Measurements from ENCODE around the gene DLEC1. TPM values are rescaled to one million over a fixed set of nuclear protein-coding genes. Genes with fewer than 3 reads are reported as not detected.

The DLEC1 gene
- total and polyA plus RNA-seq, 9 of the 15 experiments (the other 6 are each of a cell fraction or from before 2014, with no cell fraction given) = 0.07 to 0.08 TPM; not detected in 7

DNA sequence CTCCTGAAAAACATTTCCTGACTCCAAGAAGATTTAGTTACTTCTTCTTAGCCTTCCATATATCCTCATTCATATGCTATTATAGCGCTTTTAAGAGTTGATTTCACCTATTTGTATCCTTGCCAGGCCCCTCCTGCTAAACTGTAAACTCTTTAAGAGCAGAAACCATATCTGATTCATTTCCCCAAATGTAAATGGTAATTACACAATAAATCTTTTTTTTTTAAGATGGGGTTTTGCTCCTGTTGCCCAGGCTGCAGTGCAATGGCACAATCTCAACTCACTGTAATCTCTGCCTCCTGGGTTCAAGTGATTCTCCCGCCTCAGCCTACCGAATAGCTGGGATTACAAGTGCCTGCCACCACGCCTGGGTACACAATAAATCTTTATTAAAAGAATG, 4.5 kb downstream of the DLEC1 start:
- WGBS (ENCODE audit: insufficient coverage, low coverage, missing lambda C conversion rate) = 2% methylated on average over 4 of the region's 4 CpGs
- Histone ChIP-seq H3K36me3 (ENCODE audit: control insufficient read depth, insufficient read depth, low read length) (no peaks in the 10 kb centered on the region), H3K9ac (ENCODE audit: insufficient read depth in 1 of 2, low read depth in 2 of 2, low read length in 2 of 2) (no peak overlapping the region), H3K4me2 (ENCODE audit: insufficient read depth, low read length) (no peak overlapping the region), H3K4me1 (replicated peaks in 1 of 2; ENCODE audit: control insufficient read depth in 2 of 2, insufficient read depth in 2 of 2, low read length in 2 of 2) (peaks cover 4 to 9% of the 10 kb centered on the region in 2 experiments; a peak in 4 of 5 replicates), H3K27ac (ENCODE audit: extremely low read depth, low read depth, low read length) (no peak overlapping the region), H3K79me2 (ENCODE audit: control insufficient read depth, insufficient read depth, low read length) (no peaks in the 10 kb centered on the region), H3K4me3 (no peak overlapping the region), H3K9me1 (ENCODE audit: control insufficient read depth, insufficient read depth, low read length) (no peaks in the 10 kb centered on the region), H3K9me3 (replicated peaks; ENCODE audit: control insufficient read depth, insufficient read depth, low read depth, low read length) (no peaks in the 10 kb centered on the region), H4K20me1 (replicated peaks; ENCODE audit: control insufficient read depth, insufficient read depth, low read length) (no peaks in the 10 kb centered on the region), H3K27me3 (ENCODE audit: control insufficient read depth in 2 of 2, insufficient read depth in 2 of 2, low read length in 2 of 2) (peaks cover 32 to 42% of the 10 kb centered on the region in 2 experiments; a peak in 4 of 5 replicates), H2AFZ (ENCODE audit: low read depth, low read length) (no peak overlapping the region)
- TF ChIP-seq, protein P1, sequence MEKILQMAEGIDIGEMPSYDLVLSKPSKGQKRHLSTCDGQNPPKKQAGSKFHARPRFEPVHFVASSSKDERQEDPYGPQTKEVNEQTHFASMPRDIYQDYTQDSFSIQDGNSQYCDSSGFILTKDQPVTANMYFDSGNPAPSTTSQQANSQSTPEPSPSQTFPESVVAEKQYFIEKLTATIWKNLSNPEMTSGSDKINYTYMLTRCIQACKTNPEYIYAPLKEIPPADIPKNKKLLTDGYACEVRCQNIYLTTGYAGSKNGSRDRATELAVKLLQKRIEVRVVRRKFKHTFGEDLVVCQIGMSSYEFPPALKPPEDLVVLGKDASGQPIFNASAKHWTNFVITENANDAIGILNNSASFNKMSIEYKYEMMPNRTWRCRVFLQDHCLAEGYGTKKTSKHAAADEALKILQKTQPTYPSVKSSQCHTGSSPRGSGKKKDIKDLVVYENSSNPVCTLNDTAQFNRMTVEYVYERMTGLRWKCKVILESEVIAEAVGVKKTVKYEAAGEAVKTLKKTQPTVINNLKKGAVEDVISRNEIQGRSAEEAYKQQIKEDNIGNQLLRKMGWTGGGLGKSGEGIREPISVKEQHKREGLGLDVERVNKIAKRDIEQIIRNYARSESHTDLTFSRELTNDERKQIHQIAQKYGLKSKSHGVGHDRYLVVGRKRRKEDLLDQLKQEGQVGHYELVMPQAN (IDR thresholded peaks at IDR 0.05; ENCODE audit: borderline replicate concordance) = no peak
- TF ChIP-seq, protein P2, sequence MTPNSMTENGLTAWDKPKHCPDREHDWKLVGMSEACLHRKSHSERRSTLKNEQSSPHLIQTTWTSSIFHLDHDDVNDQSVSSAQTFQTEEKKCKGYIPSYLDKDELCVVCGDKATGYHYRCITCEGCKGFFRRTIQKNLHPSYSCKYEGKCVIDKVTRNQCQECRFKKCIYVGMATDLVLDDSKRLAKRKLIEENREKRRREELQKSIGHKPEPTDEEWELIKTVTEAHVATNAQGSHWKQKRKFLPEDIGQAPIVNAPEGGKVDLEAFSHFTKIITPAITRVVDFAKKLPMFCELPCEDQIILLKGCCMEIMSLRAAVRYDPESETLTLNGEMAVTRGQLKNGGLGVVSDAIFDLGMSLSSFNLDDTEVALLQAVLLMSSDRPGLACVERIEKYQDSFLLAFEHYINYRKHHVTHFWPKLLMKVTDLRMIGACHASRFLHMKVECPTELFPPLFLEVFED (CRISPR knock-in tag; conservative IDR thresholded peaks at IDR 0.05) = no peak
- TF ChIP-seq SREBF1 (IDR thresholded peaks at IDR 0.05; ENCODE audit: borderline replicate concordance, low read depth, low read length) (no peak), MCM2 (IDR thresholded peaks at IDR 0.05; ENCODE audit: low read depth) (no peak), SETDB1 (IDR thresholded peaks at IDR 0.05; ENCODE audit: low read length) (no peak), ZFP1 (CRISPR knock-in tag; IDR thresholded peaks at IDR 0.05) (no peak), SAFB (IDR thresholded peaks at IDR 0.05; ENCODE audit: borderline replicate concordance, low read depth, low read length) (no peak), ZBTB7A (IDR thresholded peaks at IDR 0.05; ENCODE audit: borderline replicate concordance, control insufficient read depth, low read depth, low read length) (no peak), SRSF7 (optimal IDR thresholded peaks at IDR 0.05; ENCODE audit: low read depth, low read length) (no peak), ZNF23 (CRISPR knock-in tag; IDR thresholded peaks at IDR 0.05) (no peak), TGIF2 (CRISPR knock-in tag; IDR thresholded peaks at IDR 0.05) (no peak)
- TF ChIP-seq, protein P3, sequence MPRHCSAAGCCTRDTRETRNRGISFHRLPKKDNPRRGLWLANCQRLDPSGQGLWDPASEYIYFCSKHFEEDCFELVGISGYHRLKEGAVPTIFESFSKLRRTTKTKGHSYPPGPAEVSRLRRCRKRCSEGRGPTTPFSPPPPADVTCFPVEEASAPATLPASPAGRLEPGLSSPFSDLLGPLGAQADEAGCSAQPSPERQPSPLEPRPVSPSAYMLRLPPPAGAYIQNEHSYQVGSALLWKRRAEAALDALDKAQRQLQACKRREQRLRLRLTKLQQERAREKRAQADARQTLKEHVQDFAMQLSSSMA (CRISPR knock-in tag; IDR thresholded peaks at IDR 0.05) = no peak
- in situ Hi-C loops (cut with MboI) (no loop called here), intact Hi-C loops (cut with micrococcal nuclease) (no loop called here)
- CTCF ChIA-PET (ENCODE audit: low intra/inter-chr PET ratio) = no interaction called here
- POLR2A ChIA-PET = no interaction called here
- DNase-seq (ENCODE audit: extremely low read depth in 1 of 4, low spot score in 3 of 4) (no peak), ATAC-seq (no peak), FAIRE-seq (no peak)
- BruUV-seq (replicated peaks) = no TSS peak
